HG03139 (cell line): Measurements from ENCODE around the gene C12orf57.
A peak's percentile ranks its signal among the peaks of the same experiment; 100 is the strongest.
"Not testable (repeated sequence)": the region's sequence is repeated elsewhere in the genome, so short reads cannot be mapped to it uniquely, and the experiment has no call there.

Experiments
- ATAC-seq: cut with Tn5 transposase; IDR thresholded peaks from one replicate; pipeline ENCODE4 v1.9.1; 2021; ENCODE audit not compliant: unreplicated experiment

C12orf57 gene, protein sequence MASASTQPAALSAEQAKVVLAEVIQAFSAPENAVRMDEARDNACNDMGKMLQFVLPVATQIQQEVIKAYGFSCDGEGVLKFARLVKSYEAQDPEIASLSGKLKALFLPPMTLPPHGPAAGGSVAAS

DNA sequence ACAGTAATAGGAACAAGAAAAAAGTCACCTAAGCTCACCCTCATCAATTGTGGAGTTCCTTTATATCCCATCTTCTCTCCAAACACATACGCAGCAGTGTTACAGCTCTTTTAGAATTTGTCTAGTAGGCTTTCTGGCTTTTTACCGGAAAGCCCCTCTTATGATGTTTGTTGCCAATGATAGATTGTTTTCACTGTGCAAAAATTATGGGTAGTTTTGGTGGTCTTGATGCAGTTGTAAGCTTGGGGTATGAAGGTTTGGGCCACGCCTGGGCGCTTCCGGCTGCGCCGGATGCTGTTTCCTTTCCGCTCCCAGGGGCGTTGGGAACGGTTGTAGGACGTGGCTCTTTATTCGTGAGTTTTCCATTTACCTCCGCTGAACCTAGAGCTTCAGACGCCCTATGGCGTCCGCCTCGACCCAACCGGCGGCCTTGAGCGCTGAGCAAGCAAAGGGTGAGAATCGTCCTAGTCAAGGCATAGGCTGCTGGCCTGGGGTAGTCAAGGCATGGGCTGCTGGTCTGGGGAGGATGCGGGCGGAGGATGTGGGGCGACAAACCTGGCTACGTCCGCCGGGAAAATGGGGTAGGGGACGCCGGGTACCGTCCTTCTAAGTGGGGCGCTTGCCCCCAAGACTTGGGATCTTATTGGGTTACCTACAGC, at the start of gene C12orf57, which contains the start of gene RNU7-1:
TSS of gene C12orf57 (plus strand) at position 301 of the 659 bp plus-strand sequence. CDS start at position 401, 100 bp downstream.
TSS of gene RNU7-1 (plus strand) at position 95 of the 659 bp plus-strand sequence.
- ATAC-seq, result peak; percentile 31

DNA sequence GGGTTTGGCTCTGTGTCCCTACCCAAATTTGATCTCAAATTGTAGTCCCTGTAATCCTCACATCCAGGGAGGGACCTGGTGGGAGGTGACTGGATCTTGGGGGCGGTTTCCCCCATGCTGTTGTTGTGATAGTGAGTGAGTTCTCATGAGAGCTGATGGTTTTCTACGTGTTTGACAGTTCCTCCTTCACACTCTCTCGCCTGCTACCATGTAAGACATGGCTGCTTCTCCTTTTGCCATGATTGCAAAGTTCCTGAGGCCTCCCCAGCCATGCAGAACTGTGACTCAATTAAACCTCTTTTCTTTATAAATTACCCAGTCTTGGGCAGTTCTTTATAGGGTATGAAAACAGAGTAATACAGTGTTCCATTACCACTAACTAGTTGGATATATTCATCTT, 49.5 kb upstream of the C12orf57 start:
- ATAC-seq, result no peak

- no peak for ATAC-seq
These were observed 46.9 kb upstream of the C12orf57 start for GRCh38 chr12:6896846-6897435.

DNA sequence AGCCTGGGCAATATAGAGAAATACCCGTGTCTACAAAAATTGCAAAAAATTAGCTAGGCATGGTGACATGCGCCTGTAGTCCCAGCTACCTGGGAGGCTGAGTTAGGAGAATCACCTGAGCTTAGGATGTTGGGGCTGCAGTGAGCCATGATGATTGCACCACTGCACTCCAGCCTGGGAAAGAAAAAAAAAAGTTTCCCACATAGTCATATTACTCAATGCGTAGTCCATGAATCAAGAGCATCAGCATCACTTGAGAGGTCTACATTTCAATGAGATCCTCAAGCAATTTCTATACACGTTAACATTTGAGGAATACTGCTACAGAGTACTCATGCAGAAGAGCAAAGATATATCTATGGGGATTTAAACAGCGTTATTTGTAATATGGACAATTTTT, 44.4 kb upstream of the C12orf57 start:
- ATAC-seq, result no peak

DNA sequence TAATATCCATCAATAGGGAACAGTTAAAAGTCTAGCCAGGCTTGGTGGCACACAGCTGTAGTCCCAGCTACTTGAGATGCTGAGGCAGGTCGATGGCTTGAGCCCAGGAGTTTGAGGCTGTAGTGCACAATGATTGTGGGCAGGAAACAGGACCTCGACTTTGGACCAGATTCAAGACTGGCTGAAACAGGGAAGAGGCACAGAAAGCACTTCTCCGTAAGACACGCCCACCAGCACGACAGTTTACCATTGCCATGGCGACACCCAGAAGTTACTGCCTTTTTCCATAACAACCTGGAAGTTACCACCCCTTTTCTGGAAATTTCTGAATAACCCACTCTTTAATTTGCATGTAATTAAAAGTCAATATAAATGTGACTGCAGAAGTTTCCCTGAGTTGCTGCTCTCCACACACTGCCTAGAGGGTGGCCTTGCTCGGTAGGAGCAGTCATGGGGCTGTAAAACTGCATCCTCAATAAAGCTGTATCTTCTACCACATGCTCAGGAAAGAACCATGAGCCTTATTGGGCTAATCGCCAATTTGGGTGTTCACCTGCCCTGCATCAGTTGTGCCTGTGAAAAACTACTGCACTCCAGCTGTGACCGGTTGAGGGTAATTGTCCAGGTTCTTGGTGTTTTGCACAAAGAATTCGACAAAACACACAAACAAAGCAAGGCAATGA, 43.8 kb upstream of the C12orf57 start:
- no peak for ATAC-seq

- ATAC-seq, result no peak
These were observed 41.4 kb upstream of the C12orf57 start for GRCh38 chr12:6902448-6902847.

GRCh38 chr12:6903722-6904121, 40.1 kb upstream of the C12orf57 start:
- ATAC-seq, result no peak

GRCh38 chr12:6904280-6905276, 39.2 kb upstream of the C12orf57 start, which contains the start of gene LRRC23:
Gene LRRC23, plus strand, starts transcription at chr12:6904822. Its CDS starts 812 bp downstream, at chr12:6905634.
- ATAC-seq, result peak; percentile 94

DNA sequence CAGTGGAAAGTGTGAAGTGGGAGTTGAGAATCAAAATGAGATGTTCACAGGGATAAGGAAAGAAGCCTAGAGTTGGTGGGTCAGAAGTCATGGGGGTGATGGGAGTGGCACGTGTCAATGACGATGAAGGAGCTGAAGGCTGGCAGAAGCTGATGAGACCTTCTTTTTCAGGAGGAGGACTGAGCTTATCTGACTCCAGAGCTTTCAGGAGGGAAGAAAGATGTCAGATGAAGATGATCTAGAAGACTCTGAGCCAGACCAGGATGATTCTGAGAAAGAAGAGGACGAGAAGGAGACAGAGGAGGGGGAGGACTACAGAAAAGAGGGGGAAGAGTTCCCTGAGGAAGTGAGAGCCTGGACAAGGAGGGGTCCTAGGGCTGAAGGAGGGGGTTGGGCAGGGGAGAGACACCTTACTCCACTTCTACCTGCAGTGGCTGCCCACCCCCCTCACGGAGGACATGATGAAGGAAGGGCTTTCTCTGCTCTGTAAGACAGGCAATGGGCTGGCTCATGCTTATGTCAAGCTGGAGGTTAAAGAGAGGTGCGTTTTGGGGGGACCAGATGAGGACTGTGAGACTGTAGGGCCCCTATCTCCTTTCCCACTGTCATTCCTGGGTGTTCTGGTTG, 38.3 kb upstream of the C12orf57 start:
- ATAC-seq, result no peak

DNA sequence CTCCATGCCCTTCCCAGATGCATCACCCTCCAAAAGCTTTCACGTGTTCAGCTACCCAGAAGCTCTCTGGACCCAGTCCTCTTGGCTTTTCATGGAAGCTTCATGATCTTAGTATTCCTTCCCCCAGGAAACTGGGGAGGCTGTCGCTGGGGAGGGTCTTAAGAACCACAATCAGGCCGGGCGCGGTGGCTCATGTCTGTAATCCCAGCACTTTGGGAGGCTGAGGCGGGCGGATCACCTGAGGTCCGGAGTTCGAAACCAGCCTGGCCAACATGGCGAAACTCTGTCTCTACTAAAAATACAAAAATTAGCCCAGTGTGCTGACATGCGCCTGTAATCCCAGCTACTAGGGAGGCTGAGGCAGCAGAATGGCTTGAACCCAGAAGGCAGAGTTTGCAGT, 35.7 kb upstream of the C12orf57 start:
- ATAC-seq, result not testable (repeated sequence)

- no peak for ATAC-seq
These were observed 34.2 kb upstream of the C12orf57 start for GRCh38 chr12:6909421-6910145.

GRCh38 chr12:6912164-6912935, 31.5 kb upstream of the C12orf57 start:
- ATAC-seq, result no peak

DNA sequence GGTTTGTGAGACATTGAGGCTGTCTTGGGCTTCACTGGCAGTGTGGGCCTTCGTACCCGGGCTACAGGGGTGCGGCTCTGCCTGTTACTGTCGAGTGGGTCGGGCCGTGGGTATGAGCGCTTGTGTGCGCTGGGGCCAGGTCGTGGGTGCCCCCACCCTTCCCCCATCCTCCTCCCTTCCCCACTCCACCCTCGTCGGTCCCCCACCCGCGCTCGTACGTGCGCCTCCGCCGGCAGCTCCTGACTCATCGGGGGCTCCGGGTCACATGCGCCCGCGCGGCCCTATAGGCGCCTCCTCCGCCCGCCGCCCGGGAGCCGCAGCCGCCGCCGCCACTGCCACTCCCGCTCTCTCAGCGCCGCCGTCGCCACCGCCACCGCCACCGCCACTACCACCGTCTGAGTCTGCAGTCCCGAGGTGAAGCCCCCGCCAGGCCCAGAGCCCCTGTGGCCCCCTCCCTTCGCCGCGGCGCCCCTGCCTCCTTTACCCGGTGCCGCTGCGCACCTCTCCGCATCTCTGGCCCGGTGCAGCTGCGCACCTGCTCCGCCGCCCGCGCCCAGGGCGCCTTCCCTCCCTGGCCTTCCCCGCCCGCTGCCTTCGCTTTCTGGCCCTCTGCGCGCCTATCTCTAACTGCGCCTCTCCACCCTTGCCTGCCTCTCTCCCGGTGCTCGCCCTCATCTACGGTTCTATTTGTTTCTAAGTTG, 29.4 kb upstream of the C12orf57 start, which contains the start of gene ENO2:
TSS of gene ENO2 (plus strand) at position 335 of the 701 bp plus-strand sequence. CDS start 1,253 bp downstream, outside the sequence.
- no peak for ATAC-seq

GRCh38 chr12:6914947-6915788, 28.7 kb upstream of the C12orf57 start:
- no peak for ATAC-seq

GRCh38 chr12:6915789-6916285, 28.0 kb upstream of the C12orf57 start:
- ATAC-seq, result no peak

DNA sequence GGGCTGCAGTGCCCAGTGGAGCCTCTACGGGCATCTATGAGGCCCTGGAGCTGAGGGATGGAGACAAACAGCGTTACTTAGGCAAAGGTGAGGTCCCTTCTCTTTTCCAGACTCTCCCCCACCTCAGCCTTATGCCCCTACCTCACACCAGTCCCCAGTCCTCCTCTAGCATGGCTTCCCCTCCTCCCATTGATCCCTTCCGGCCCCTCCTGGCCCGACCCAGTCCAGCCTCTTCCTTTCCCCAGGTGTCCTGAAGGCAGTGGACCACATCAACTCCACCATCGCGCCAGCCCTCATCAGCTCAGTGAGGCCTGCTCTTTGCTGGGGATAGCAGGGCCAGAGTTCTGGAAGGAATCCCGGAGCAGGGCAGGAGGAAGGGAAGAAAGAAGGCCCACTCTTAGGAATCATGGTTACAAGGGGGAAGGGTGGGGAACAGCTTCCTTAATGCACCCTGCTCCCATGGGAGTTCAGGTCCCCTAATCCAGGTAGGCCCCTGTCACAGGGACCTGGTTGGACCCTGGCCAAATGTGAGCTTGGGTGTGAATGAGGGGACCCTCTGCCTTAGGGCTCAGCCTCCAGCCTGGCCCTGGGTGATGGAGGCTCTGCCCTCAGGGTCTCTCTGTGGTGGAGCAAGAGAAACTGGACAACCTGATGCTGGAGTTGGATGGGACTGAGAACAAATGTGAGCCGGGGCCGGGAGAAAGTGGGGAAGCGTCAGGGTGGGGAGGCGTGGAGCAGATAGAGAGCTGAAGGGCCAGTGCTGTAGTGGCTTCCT, 27.2 kb upstream of the C12orf57 start:
- no peak for ATAC-seq
